Articular chondrocyte of knee joint (primary cell): ENCODE results near the gene GPATCH2. TPM values are rescaled to one million over a fixed set of nuclear protein-coding genes. Genes with fewer than 3 reads are reported as not detected.

Experiments used
- total RNA-seq: library from RNA; depleted of rRNA; stranded (reverse); fragments of >200 nt; gene quantifications from 2 replicates; pipeline ENCODE4 v1.2.3, GENCODE V29; 2012

The GPATCH2 gene
- 28.5 and 30.3 TPM in 2 replicates for total RNA-seq

GRCh38 chr1:217630711-217631591, at the start of gene GPATCH2, which contains the start of gene SPATA17:
TSS of gene GPATCH2 (minus strand) at chr1:217631090. CDS start at chr1:217630971, 119 bp downstream.
TSS of gene SPATA17 (plus strand) at chr1:217631344. CDS start at chr1:217631379, 35 bp downstream.

Other genes starting within 250 kb of the GPATCH2 start
- 1.4 and 3.8 TPM in 2 replicates for gene SPATA17, start 254 bp upstream of the GPATCH2 start, total RNA-seq